HEK293T (cell line): ENCODE data around the gene GPR65.
"Not testable (repeated sequence)": the region's sequence is repeated elsewhere in the genome, so short reads cannot be mapped to it uniquely, and the experiment has no call there.

Source experiments
- CTCF ChIA-PET: fragments of 350-600 bp; formaldehyde crosslinking; extraction: SDS; loops from one replicate; lab custom pipeline; 2021; ENCODE audit warnings: antibody characterized with exemption, inconsistent platforms; lab: Yijun Ruan, JAX
- POLR2A ChIA-PET: fragments of 350-600 bp; formaldehyde crosslinking; extraction: SDS; loops from one replicate; lab custom pipeline; 2020; ENCODE audit warnings: antibody characterized with exemption, inconsistent platforms; lab: Yijun Ruan, JAX
- DNase-seq: peaks from one replicate; pipeline ENCODE4 v3.0.0; 2012; ENCODE audit warnings: mixed read lengths; ENCODE audit errors: extremely low spot score
- ARNT ChIP-seq: fragments of 450-650 bp; IDR thresholded peaks from 2 replicates; pipeline ENCODE4 v1.6.1; 2017; ENCODE audit warnings: mild to moderate bottlenecking
- BHLHE40 ChIP-seq: fragments of 450-650 bp; IDR thresholded peaks from 2 replicates; pipeline ENCODE4 v1.6.1; 2016; ENCODE audit warnings: mild to moderate bottlenecking, moderate library complexity, borderline replicate concordance
- CTBP1 ChIP-seq: fragments of 450-650 bp; IDR thresholded peaks from 2 replicates; pipeline ENCODE4 v1.6.1; 2016; ENCODE audit warnings: borderline replicate concordance
- ELF4 ChIP-seq: fragments of 450-650 bp; IDR thresholded peaks from 2 replicates; pipeline ENCODE4 v1.6.1; 2017; ENCODE audit warnings: antibody characterized with exemption
- FOXA1 ChIP-seq: fragments of 450-650 bp; IDR thresholded peaks from 2 replicates; pipeline ENCODE4 v1.6.1; 2016; ENCODE audit warnings: mild to moderate bottlenecking
- FOXK2 ChIP-seq: fragments of 450-650 bp; IDR thresholded peaks from 2 replicates; pipeline ENCODE4 v1.6.1; 2016; ENCODE audit warnings: mild to moderate bottlenecking
- FOXM1 ChIP-seq: fragments of 450-650 bp; IDR thresholded peaks from 2 replicates; pipeline ENCODE4 v1.6.1; 2017; ENCODE audit warnings: mild to moderate bottlenecking, borderline replicate concordance
- HDGF ChIP-seq: fragments of 450-650 bp; IDR thresholded peaks from 2 replicates; pipeline ENCODE4 v1.6.1; 2017; ENCODE audit warnings: antibody characterized with exemption, borderline replicate concordance
- L3MBTL2 ChIP-seq: fragments of 450-650 bp; conservative IDR thresholded peaks from 2 replicates; pipeline ENCODE4 v1.6.1; 2016; ENCODE audit warnings: mild to moderate bottlenecking
- LEF1 ChIP-seq: fragments of 450-650 bp; IDR thresholded peaks from 2 replicates; pipeline ENCODE4 v1.6.1; 2017; ENCODE audit warnings: mild to moderate bottlenecking, borderline replicate concordance
- NFRKB ChIP-seq: fragments of 450-650 bp; IDR thresholded peaks from 2 replicates; pipeline ENCODE4 v1.6.1; 2016; ENCODE audit warnings: mild to moderate bottlenecking, moderate library complexity
- PKNOX1 ChIP-seq: fragments of 450-650 bp; IDR thresholded peaks from 2 replicates; pipeline ENCODE4 v1.6.1; 2016
- SP1 ChIP-seq: fragments of 450-650 bp; IDR thresholded peaks from 2 replicates; pipeline ENCODE4 v1.6.1; 2017
- SUZ12 ChIP-seq: fragments of 450-650 bp; IDR thresholded peaks from 2 replicates; pipeline ENCODE4 v1.6.1; 2016; ENCODE audit warnings: mild to moderate bottlenecking
- TARDBP ChIP-seq: fragments of 450-650 bp; IDR thresholded peaks from 2 replicates; pipeline ENCODE4 v1.6.1; 2016
- ZNF384 ChIP-seq: fragments of 450-650 bp; IDR thresholded peaks from 2 replicates; pipeline ENCODE4 v1.6.1; 2016

Gene GPR65

GRCh38 chr14:88023658-88024187 lies 18.8 kb downstream of the GPR65 start:
- no peak for DNase-seq
- ChIA-PET CTCF (no interaction called here), POLR2A (no interaction called here)
- TF ChIP-seq PKNOX1 (no peak), FOXA1 (no peak), SUZ12 (no peak)

GRCh38 chr14:88024252-88025086 lies 19.5 kb downstream of the GPR65 start:
- DNase-seq, POLR2A ChIA-PET, CTCF ChIA-PET: not testable (repeated sequence)

- TF ChIP-seq LEF1 (no peak), CTBP1 (no peak), BHLHE40 (no peak), ARNT (no peak), NFRKB (no peak), HDGF (no peak), L3MBTL2 (no peak), SUZ12 (no peak), FOXA1 (no peak), FOXK2 (no peak), FOXM1 (no peak), ELF4 (no peak), TARDBP (no peak), ZNF384 (no peak)
- ChIA-PET CTCF (no interaction called here), POLR2A (no interaction called here)
- DNase-seq = no peak
These were observed 20.4 kb downstream of the GPR65 start for GRCh38 chr14:88025313-88025712.

GRCh38 chr14:88026890-88027289 lies 22.0 kb downstream of the GPR65 start:
- POLR2A ChIA-PET = no interaction called here
- no peak for DNase-seq
- CTCF ChIA-PET = no interaction called here
- TF ChIP-seq FOXK2 = no peak
- no peak for TF ChIP-seq LEF1
- no peak for TF ChIP-seq FOXA1
- TF ChIP-seq NFRKB = no peak
- no peak for TF ChIP-seq SP1
- TF ChIP-seq ARNT = no peak
- no peak for TF ChIP-seq TARDBP
- no peak for TF ChIP-seq ZNF384
- TF ChIP-seq L3MBTL2 = no peak
- no peak for TF ChIP-seq ELF4
- no peak for TF ChIP-seq PKNOX1
- no peak for TF ChIP-seq CTBP1
- no peak for TF ChIP-seq BHLHE40
- TF ChIP-seq HDGF = no peak
- TF ChIP-seq FOXM1 = no peak
- no peak for TF ChIP-seq SUZ12

- ChIA-PET CTCF (no interaction called here), POLR2A (no interaction called here)
- DNase-seq = no peak
These were observed 24.6 kb downstream of the GPR65 start for GRCh38 chr14:88029500-88029899.

More at GRCh38 chr14:88029500-88029899, 24.6 kb downstream of the GPR65 start:
- TF ChIP-seq SP1 (no peak), TARDBP (no peak), PKNOX1 (no peak), FOXK2 (no peak), BHLHE40 (no peak), LEF1 (no peak), ARNT (no peak), ZNF384 (no peak), FOXM1 (no peak), L3MBTL2 (no peak), FOXA1 (no peak), SUZ12 (no peak), HDGF (no peak), ELF4 (no peak), CTBP1 (no peak), NFRKB (no peak)
